K562 (cell line): ENCODE measurements around the gene NRXN2. TPM values are rescaled to one million over a fixed set of nuclear protein-coding genes. Genes with fewer than 3 reads are reported as not detected.

Experiments
- CEBPZ ChIP-seq: fragments of 150-350 bp; IDR thresholded peaks from 2 replicates; pipeline ENCODE4 v1.6.1; 2014; ENCODE audit warnings: low read depth, mild to moderate bottlenecking, low read length, borderline replicate concordance
- GATA2 ChIP-seq: sonication (generic); formaldehyde crosslinking; IDR thresholded peaks from 2 replicates; pipeline ENCODE4 v1.4.0; 2020; ENCODE audit warnings: mild to moderate bottlenecking, missing genetic modification reagents
- HCFC1 ChIP-seq: IDR thresholded peaks from 2 replicates; pipeline ENCODE4 v1.6.1; 2012; ENCODE audit warnings: low read depth, low read length, improper control_type of control experiment
- MCM3 ChIP-seq: fragments of 450-650 bp; IDR thresholded peaks from 2 replicates; pipeline ENCODE4 v1.6.1; 2016
- MXI1 ChIP-seq: IDR thresholded peaks from 2 replicates; pipeline ENCODE4 v1.6.1; 2011; ENCODE audit warnings: low read depth, mild to moderate bottlenecking, improper control_type of control experiment, low read length
- SAFB2 ChIP-seq: fragments of 200-400 bp; formaldehyde crosslinking; IDR thresholded peaks from 2 replicates; pipeline ENCODE4 v1.6.1; 2018; ENCODE audit warnings: borderline replicate concordance, low read length, low read depth, moderate library complexity; ENCODE audit not compliant: severe bottlenecking
- SETDB1 ChIP-seq: IDR thresholded peaks from one replicate; pipeline ENCODE4 v1.6.1; 2012; ENCODE audit warnings: low read length, control low read depth, inconsistent platforms
- TAF1 ChIP-seq: IDR thresholded peaks from 2 replicates; pipeline ENCODE4 v1.6.1; 2011; ENCODE audit warnings: mild to moderate bottlenecking, low read length, moderate library complexity; ENCODE audit not compliant: insufficient read depth, control insufficient read depth, severe bottlenecking; ENCODE audit errors: extremely low read depth
- ZKSCAN3 ChIP-seq: fragments of 250-450 bp; sonication (Bioruptor Pico); IDR thresholded peaks from 2 replicates; pipeline ENCODE4 v1.4.0; 2020
- ZNF282 ChIP-seq: sonication (generic); formaldehyde crosslinking; IDR thresholded peaks from 2 replicates; pipeline ENCODE4 v1.8.1; 2023; ENCODE audit warnings: missing genetic modification reagents
- ZNF584 ChIP-seq: fragments of 200-800 bp; sonication (Bioruptor generic); IDR thresholded peaks from 2 replicates; pipeline ENCODE4 v1.6.1; 2016; ENCODE audit warnings: low read depth, mild to moderate bottlenecking, missing genetic modification characterization, missing compliant biosample characterization
- ZNF79 ChIP-seq: fragments of 250-450 bp; sonication (Bioruptor Pico); IDR thresholded peaks from 2 replicates; pipeline ENCODE4 v1.4.0; 2020; ENCODE audit warnings: low read depth, mild to moderate bottlenecking, moderate library complexity
- polyA plus RNA-seq, 8 experiments: library from polyadenylated mRNA; depleted of rRNA in 4 of 8; stranded (reverse) in 5 of 8; unstranded in 3 of 8; fragments of >200 nt; fragmentation: Nextera tagmentation in 2 of 8; fragmentation: Illumina TruSeq in 1 of 8; extraction: Ambion mirVana in 2 of 8; extraction: Trizol in 1 of 8; gene quantifications; 2 replicates each; pipeline versions ENCODE4 v1.2.1 to v1.2.3, GENCODE V29; 2011 to 2014; ENCODE audit warnings: inconsistent platforms in 1 of 8, missing spikeins in 1 of 8
- total RNA-seq, 7 experiments: library from RNA; depleted of rRNA in 6 of 7; stranded (reverse); fragments of >200 nt in 6 of 7; fragmentation: Illumina TruSeq in 2 of 7; extraction: Trizol in 2 of 7; gene quantifications; 2 replicates each; pipeline versions ENCODE4 v1.2.1 to v1.2.3, GENCODE V29; 2011 to 2021; ENCODE audit warnings: low replicate concordance in 1 of 7
- TF ChIP-seq, protein P1 (sequence below): sonication (generic); formaldehyde crosslinking; IDR thresholded peaks from 2 replicates; pipeline ENCODE4 v1.8.0; 2023; ENCODE audit warnings: mild to moderate bottlenecking, missing genetic modification reagents
- TF ChIP-seq, protein P2 (sequence below): fragments of 450-650 bp; IDR thresholded peaks from one replicate; pipeline ENCODE4 v1.6.1; 2018; ENCODE audit warnings: mild to moderate bottlenecking, moderate library complexity; ENCODE audit not compliant: partially characterized antibody
- TF ChIP-seq, protein P3 (sequence below): fragments of 450-650 bp; IDR thresholded peaks from 2 replicates; pipeline ENCODE4 v1.6.1; 2014; ENCODE audit warnings: low read depth, mild to moderate bottlenecking, moderate library complexity, borderline replicate concordance

Gene NRXN2
- total and polyA plus RNA-seq, 9 of the 15 experiments (the other 6 are each of a cell fraction or from before 2014, with no cell fraction given): 0.07 to 0.47 (median 0.15) TPM; not detected in 4

- TF ChIP-seq, protein P1, sequence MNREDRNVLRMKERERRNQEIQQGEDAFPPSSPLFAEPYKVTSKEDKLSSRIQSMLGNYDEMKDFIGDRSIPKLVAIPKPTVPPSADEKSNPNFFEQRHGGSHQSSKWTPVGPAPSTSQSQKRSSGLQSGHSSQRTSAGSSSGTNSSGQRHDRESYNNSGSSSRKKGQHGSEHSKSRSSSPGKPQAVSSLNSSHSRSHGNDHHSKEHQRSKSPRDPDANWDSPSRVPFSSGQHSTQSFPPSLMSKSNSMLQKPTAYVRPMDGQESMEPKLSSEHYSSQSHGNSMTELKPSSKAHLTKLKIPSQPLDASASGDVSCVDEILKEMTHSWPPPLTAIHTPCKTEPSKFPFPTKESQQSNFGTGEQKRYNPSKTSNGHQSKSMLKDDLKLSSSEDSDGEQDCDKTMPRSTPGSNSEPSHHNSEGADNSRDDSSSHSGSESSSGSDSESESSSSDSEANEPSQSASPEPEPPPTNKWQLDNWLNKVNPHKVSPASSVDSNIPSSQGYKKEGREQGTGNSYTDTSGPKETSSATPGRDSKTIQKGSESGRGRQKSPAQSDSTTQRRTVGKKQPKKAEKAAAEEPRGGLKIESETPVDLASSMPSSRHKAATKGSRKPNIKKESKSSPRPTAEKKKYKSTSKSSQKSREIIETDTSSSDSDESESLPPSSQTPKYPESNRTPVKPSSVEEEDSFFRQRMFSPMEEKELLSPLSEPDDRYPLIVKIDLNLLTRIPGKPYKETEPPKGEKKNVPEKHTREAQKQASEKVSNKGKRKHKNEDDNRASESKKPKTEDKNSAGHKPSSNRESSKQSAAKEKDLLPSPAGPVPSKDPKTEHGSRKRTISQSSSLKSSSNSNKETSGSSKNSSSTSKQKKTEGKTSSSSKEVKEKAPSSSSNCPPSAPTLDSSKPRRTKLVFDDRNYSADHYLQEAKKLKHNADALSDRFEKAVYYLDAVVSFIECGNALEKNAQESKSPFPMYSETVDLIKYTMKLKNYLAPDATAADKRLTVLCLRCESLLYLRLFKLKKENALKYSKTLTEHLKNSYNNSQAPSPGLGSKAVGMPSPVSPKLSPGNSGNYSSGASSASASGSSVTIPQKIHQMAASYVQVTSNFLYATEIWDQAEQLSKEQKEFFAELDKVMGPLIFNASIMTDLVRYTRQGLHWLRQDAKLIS: no peak
- TF ChIP-seq ZNF584 (no peak), ZNF79 (CRISPR knock-in tag) (no peak), SAFB2 (no peak), SETDB1 (no peak), GATA2 (CRISPR knock-in tag) (no peak), ZNF282 (CRISPR knock-in tag) (no peak), TAF1 (no peak), ZKSCAN3 (CRISPR knock-in tag) (no peak), MCM3 (no peak), HCFC1 (no peak), MXI1 (no peak), CEBPZ (no peak)
- TF ChIP-seq, protein P2, sequence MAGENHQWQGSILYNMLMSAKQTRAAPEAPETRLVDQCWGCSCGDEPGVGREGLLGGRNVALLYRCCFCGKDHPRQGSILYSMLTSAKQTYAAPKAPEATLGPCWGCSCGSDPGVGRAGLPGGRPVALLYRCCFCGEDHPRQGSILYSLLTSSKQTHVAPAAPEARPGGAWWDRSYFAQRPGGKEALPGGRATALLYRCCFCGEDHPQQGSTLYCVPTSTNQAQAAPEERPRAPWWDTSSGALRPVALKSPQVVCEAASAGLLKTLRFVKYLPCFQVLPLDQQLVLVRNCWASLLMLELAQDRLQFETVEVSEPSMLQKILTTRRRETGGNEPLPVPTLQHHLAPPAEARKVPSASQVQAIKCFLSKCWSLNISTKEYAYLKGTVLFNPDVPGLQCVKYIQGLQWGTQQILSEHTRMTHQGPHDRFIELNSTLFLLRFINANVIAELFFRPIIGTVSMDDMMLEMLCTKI: no peak
- TF ChIP-seq, protein P3, sequence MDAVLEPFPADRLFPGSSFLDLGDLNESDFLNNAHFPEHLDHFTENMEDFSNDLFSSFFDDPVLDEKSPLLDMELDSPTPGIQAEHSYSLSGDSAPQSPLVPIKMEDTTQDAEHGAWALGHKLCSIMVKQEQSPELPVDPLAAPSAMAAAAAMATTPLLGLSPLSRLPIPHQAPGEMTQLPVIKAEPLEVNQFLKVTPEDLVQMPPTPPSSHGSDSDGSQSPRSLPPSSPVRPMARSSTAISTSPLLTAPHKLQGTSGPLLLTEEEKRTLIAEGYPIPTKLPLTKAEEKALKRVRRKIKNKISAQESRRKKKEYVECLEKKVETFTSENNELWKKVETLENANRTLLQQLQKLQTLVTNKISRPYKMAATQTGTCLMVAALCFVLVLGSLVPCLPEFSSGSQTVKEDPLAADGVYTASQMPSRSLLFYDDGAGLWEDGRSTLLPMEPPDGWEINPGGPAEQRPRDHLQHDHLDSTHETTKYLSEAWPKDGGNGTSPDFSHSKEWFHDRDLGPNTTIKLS: no peak
Measured at GRCh38 chr11:64745521-64746328, 22.7 kb upstream of the NRXN2 start (continued).
